PC-3 (cell line): ENCODE measurements around the gene TEF. TPM values are rescaled to one million over a fixed set of nuclear protein-coding genes. Genes with fewer than 3 reads are reported as not detected.

Experiments used
- ATAC-seq: fragments of 200-7000 bp; cut with Tn5 transposase; 2 replicates; pipeline ENCODE4 v1.9.1; 2020; ENCODE audit warnings: mild to moderate bottlenecking, moderate library complexity
- BruUV-seq: library from RNA; stranded (reverse); fragments of 400-500 nt; replicated peaks from 2 replicates; lab custom pipeline; 2021; lab: Mats Ljungman, UMichigan
- CTCF ChIA-PET: fragments of 300-600 bp; sonication (Branson Sonifier 250); formaldehyde crosslinking; loops from one replicate; lab custom pipeline; 2022; ENCODE audit warnings: antibody characterized with exemption; lab: Charles Lee
- POLR2A ChIA-PET: fragments of 300-600 bp; sonication (Branson Sonifier 250); formaldehyde crosslinking; loops from one replicate; lab custom pipeline; 2022; ENCODE audit warnings: antibody characterized with exemption; ENCODE audit not compliant: unreplicated experiment; lab: Charles Lee
- DNase-seq: peaks from one replicate; pipeline ENCODE4 v3.0.0-alpha.2; 2015
- H2AFZ ChIP-seq: fragments of 300-600 bp; sonication (generic); 2 replicates; pipeline ENCODE4 v1.6.0; 2016; ENCODE audit warnings: antibody characterized with exemption, low read length
- H3F3A ChIP-seq: fragments of 300-600 bp; sonication (generic); one replicate; pipeline ENCODE4 v1.6.0; 2017; ENCODE audit warnings: antibody characterized with exemption, low read length, control low read depth, mild to moderate bottlenecking; ENCODE audit not compliant: unreplicated experiment
- H3K27ac ChIP-seq: fragments of 300-600 bp; sonication (generic); 2 replicates; pipeline ENCODE4 v1.5.1; 2016; ENCODE audit warnings: mild to moderate bottlenecking, low read length
- H3K27me3 ChIP-seq: fragments of 300-600 bp; sonication (generic); 2 replicates; pipeline ENCODE4 v1.6.1; 2016; ENCODE audit warnings: low read length, mixed read lengths
- H3K36me3 ChIP-seq: fragments of 300-600 bp; sonication (generic); 2 replicates; pipeline ENCODE4 v1.6.1; 2016; ENCODE audit warnings: low read depth, mixed run types, low read length, mixed read lengths
- H3K4me1 ChIP-seq: fragments of 300-600 bp; sonication (generic); 2 replicates; pipeline ENCODE4 v1.5.1; 2016; ENCODE audit warnings: low read length; ENCODE audit not compliant: insufficient read depth
- H3K4me2 ChIP-seq: fragments of 300-600 bp; sonication (generic); 2 replicates; pipeline ENCODE4 v1.6.0; 2016; ENCODE audit warnings: low read length
- H3K4me3 ChIP-seq: fragments of 300-600 bp; sonication (generic); 2 replicates; pipeline ENCODE4 v1.5.1; 2016; ENCODE audit warnings: mild to moderate bottlenecking, low read length, mixed read lengths
- H3K79me2 ChIP-seq: fragments of 300-600 bp; sonication (generic); 2 replicates; pipeline ENCODE4 v1.6.1; 2017; ENCODE audit warnings: low read length, mixed read lengths
- H3K9ac ChIP-seq: fragments of 300-600 bp; sonication (generic); 2 replicates; pipeline ENCODE4 v1.6.0; 2016; ENCODE audit warnings: mild to moderate bottlenecking, low read length
- H3K9me2 ChIP-seq: fragments of 300-600 bp; sonication (generic); replicated peaks from 2 replicates; pipeline ENCODE4 v1.6.1; 2016; ENCODE audit warnings: mixed run types, low read length, mixed read lengths
- H3K9me3 ChIP-seq: fragments of 300-600 bp; sonication (generic); 2 replicates; pipeline ENCODE4 v1.6.1; 2016; ENCODE audit warnings: low read length, mixed read lengths
- H4K20me1 ChIP-seq: fragments of 300-600 bp; sonication (generic); 2 replicates; pipeline ENCODE4 v1.6.1; 2016; ENCODE audit warnings: low read length, mixed read lengths
- EZH2 ChIP-seq: fragments of 300-600 bp; sonication (generic); IDR thresholded peaks from one replicate; pipeline ENCODE4 v1.6.1; 2017; ENCODE audit warnings: antibody characterized with exemption, mild to moderate bottlenecking, low read length; ENCODE audit not compliant: unreplicated experiment
- EZH2phosphoT487 ChIP-seq: fragments of 300-600 bp; sonication (generic); IDR thresholded peaks from 2 replicates; pipeline ENCODE4 v1.6.1; 2018; ENCODE audit warnings: mild to moderate bottlenecking, antibody characterized with exemption, low read length, borderline replicate concordance
- intact Hi-C: fragments of 100-400 bp; cut with micrococcal nuclease; formaldehyde crosslinking; loops from 2 replicates; pipeline ENCODE4 v1.9.0; 2023
- total RNA-seq: library from RNA; depleted of rRNA; stranded (reverse); fragments of >200 nt; gene quantifications from 2 replicates; pipeline ENCODE4 v1.2.3, GENCODE V29; 2014
- TF ChIP-seq, protein P1 (sequence below): fragments of 300-600 bp; sonication (generic); conservative IDR thresholded peaks from 2 replicates; pipeline ENCODE4 v1.5.1; 2017; ENCODE audit warnings: antibody characterized with exemption, low read depth, mild to moderate bottlenecking, low read length

The TEF gene
- total RNA-seq, 1 experiment from 2014 or later, result 4.0 TPM

DNA sequence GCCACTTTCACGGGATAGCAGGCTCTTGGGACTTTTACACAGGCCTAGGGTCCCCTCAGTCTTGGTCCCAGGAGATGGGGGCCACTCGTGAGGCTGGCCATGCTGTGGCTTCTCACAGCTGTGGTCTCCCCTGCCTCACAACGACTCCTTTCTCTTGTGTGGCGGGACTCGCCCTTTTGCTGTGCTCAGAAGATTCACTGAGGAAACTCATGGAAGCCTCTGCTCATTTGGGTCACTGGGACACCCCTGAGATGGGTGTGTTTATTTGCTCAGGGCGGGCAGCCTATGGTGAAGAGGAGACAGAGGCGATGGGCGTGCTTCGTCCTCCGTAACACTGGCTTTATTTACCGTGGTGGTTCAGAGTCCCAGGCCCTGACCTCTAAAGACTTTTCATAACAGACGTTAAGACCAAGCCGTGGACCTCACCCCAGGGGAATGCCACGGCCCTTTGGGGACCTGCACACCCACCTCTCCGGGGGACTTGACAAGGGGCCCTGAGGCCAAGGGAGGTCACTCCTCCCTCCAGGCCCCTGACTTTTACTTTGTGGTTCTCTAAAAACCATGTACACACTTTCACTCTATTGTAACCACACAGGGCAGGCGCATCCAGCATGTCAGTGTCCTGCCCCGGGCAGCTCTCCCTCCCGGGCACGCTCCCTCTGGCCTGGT, 15.5 kb downstream of the TEF start:
- POLR2A ChIA-PET, result no interaction called here

DNA sequence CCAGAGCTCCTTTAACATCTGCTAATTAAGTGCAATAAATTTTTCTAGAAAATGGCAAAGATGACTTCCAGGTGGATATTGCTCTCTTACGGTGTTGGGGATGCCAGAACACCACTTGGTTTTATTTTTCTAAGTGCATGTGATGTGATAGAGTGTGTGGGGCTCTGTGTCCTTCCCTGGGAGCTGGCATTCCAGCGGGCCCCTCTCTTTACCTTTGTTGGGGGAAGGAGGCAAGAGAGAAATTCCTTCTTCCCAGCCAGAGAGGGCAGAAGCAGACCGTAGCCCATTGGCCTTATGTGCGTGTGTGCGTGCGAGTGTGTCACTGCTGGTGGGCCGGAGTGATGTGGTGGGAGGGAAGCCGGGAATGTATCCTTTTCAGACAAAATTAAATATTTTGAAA, 17.2 kb downstream of the TEF start:
- Histone ChIP-seq H3K9me3 (no peaks in the 10 kb centered on the region), H3K4me1 (peaks cover 12% of the 10 kb centered on the region), H2AFZ (no peak overlapping the region), H3F3A (no peaks in the 10 kb centered on the region), H3K9me2 (no peaks in the 10 kb centered on the region), H3K27me3 (no peaks in the 10 kb centered on the region), H3K4me3 (no peak overlapping the region), H3K4me2 (no peak overlapping the region), H3K9ac (no peak overlapping the region), H3K36me3 (no peaks in the 10 kb centered on the region), H3K27ac (no peak overlapping the region), H4K20me1 (no peaks in the 10 kb centered on the region), H3K79me2 (no peaks in the 10 kb centered on the region)
- no peak for TF ChIP-seq EZH2phosphoT487
- TF ChIP-seq, protein P1, sequence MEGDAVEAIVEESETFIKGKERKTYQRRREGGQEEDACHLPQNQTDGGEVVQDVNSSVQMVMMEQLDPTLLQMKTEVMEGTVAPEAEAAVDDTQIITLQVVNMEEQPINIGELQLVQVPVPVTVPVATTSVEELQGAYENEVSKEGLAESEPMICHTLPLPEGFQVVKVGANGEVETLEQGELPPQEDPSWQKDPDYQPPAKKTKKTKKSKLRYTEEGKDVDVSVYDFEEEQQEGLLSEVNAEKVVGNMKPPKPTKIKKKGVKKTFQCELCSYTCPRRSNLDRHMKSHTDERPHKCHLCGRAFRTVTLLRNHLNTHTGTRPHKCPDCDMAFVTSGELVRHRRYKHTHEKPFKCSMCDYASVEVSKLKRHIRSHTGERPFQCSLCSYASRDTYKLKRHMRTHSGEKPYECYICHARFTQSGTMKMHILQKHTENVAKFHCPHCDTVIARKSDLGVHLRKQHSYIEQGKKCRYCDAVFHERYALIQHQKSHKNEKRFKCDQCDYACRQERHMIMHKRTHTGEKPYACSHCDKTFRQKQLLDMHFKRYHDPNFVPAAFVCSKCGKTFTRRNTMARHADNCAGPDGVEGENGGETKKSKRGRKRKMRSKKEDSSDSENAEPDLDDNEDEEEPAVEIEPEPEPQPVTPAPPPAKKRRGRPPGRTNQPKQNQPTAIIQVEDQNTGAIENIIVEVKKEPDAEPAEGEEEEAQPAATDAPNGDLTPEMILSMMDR, result no peak
- no peak for TF ChIP-seq EZH2
- ChIA-PET CTCF (interaction anchor here (0.6 kb wide), 1 partner anchor 64 kb away, joined by 6 read pairs; no protein-coding TSS in a partner anchor), POLR2A (interaction anchor here (0.6 kb wide), 1 partner anchor 1999 kb away, joined by 3 read pairs; the partner anchor contains the start of gene TAB1)
- DNase-seq, result no peak
- no TSS peak for BruUV-seq
- no peak for ATAC-seq
- intact Hi-C loops, result no loop called here

More for the DNA sequence above, 15.5 kb downstream of the TEF start:
- no peak overlapping the region for H3K9ac ChIP-seq
- H3K36me3 ChIP-seq, result no peaks in the 10 kb centered on the region
- H3K27me3 ChIP-seq, result no peaks in the 10 kb centered on the region
- DNase-seq (no peak), ATAC-seq (no peak)
- no peak overlapping the region for H2AFZ ChIP-seq
- H3K9me2 ChIP-seq, result no peaks in the 10 kb centered on the region
- CTCF ChIA-PET, result no interaction called here
- intact Hi-C loops, result no loop called here
- H3F3A ChIP-seq, result no peaks in the 10 kb centered on the region
- BruUV-seq, result no TSS peak
- no peaks in the 10 kb centered on the region for H3K79me2 ChIP-seq
- TF ChIP-seq, protein P1, result no peak
- no peak for TF ChIP-seq EZH2
- TF ChIP-seq EZH2phosphoT487, result no peak
- peaks cover 8% of the 10 kb centered on the region for H3K4me1 ChIP-seq
- H3K4me3 ChIP-seq, result no peak overlapping the region
- H3K4me2 ChIP-seq, result no peak overlapping the region
- no peaks in the 10 kb centered on the region for H4K20me1 ChIP-seq
- no peaks in the 10 kb centered on the region for H3K9me3 ChIP-seq
- H3K27ac ChIP-seq, result no peak overlapping the region
